Stimulated activated CD8-positive, alpha-beta memory T cell treated with anti-CD3 and anti-CD28 coated beads, Interleukin-2, amount 100 ng/mL, for 48 hours (primary cell): ENCODE data around the gene HS6ST1.
"Not testable (repeated sequence)": the region's sequence is repeated elsewhere in the genome, so short reads cannot be mapped to it uniquely, and the experiment has no call there.

Source experiments
- DNase-seq, 2 donors: peaks; one replicate each; pipeline ENCODE4 v3.0.0-alpha.2; 2020; ENCODE audit warnings: low read depth in 2 of 2

The HS6ST1 gene

DNA sequence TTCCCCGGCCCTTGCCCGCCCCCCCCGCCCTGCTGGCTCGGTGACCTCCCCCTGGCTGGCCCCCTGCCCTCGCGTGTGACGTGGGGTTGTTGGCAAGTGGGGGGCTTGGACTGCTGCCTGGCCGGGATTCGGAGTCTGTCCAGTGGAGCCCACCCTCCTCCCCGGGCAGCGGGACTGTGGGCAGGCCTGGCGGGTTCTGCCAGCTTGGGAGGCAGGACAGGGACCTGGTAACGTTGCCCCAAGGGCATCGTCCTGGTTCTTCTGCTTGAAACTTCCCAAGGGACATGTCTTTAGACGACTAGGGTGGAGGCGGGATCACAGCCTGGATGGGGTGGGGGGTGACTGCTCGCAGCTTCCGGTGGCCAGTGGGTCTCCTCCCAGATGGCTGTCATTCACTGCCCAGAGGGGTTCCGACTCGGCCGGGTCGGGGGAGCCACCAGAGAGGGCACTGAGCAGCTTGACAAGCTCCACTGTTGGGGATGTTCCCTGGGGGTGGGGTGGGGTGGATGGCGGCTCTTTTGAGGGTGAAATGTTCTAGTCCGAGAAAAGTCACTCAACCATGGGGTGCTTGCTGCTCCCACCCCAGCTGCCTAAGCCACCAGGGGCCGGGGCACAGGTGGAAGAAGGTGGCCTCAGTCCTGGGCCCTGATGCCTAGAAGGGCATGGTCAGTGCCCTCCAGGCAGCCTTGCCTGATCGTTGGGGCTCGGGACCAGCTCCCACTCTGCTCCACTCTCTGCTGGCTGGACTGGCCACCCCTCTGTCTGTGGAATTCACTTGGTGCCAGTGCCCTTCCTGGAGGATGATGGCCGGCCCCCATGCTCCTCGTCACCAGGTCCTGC is 4.3 kb upstream of the HS6ST1 start:
- no peak for DNase-seq

DNA sequence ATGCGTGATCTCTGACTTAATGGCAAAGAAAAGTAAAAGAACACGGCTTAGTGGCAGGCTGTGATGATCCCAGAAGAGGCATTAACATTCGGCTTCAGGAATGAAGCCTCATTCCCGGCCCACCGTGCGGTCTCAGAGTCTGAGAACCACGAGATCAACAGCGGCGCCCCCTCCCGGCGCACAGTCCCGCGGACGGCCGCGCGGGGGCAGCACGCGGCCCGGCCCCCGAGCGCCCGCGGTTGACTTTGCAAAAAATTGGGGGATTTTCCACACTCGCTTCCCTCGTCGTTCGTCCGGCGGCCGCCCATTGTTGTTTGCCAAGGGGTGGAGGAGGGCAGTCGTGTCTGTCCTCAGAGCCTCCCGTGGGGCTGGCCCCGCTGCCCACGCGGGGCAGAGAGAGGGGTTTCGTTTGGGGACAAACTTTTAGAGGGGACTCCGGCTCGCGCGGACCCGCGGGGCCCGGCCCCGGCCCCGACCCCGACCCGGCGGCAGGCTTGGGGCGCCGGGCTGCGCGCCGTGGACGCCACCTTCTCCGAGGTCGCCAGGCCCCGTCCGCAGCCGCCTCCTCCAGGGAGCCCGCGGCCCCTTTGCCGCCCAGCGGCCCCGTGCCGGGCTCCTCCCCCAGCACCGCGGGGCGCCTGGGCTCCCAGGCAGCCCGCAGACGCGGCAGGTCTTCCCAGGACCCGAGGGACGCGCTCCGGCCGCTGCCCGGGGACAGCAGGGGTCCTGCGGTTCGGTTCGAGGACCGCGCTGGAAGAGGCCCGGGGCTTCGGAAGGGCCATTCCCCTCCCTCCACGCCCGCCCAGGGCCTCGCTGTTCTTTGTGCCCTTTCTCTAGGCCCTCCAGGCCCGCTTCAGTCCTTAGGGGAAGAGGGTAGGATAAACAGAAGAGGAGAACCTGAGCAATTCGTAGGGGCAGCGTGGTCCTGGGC is 3.4 kb upstream of the HS6ST1 start:
- peak; percentile 67 to 72 for DNase-seq

DNA sequence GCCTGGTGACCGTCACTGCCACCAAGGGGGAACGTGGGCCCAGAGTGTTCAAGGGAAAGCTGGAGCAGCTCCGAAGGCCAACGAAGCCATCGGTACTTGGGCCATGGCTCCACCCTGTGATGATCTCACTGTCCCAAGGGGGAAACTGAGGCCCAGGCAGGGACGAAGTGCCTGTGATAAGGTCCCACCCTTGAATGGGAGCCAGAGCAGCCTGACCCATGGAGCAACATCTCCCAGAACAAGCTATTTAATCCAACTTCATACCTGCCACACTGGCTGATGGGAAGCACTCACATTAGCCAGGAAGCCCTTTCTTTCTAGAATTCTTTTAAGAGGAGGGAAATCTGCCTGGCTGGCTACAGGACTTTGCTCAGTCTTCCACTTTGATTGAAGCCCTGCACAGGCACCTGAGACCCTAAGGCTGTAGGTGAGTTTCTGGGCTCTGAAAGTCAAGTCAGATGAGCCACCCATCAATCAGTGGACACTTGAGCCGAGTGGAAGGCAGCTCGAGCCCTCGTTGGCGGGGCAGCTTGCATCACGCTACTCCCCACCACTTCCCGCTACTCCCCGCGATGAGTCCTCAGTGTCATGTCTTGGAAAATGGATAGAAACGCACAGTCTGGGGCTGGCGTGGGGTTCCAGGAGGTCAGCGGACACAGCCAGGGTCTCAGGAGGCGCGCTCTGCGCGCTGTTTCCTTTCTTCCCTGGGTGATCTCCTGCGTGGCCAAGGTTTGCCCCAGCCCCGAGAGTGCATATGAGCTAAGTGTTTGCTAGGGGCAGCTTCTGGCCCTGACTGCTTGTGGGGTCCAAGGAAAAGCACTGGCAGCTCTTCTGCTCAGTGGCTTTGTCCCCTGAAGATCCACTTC is 2.5 kb upstream of the HS6ST1 start:
- DNase-seq, result no peak

DNA sequence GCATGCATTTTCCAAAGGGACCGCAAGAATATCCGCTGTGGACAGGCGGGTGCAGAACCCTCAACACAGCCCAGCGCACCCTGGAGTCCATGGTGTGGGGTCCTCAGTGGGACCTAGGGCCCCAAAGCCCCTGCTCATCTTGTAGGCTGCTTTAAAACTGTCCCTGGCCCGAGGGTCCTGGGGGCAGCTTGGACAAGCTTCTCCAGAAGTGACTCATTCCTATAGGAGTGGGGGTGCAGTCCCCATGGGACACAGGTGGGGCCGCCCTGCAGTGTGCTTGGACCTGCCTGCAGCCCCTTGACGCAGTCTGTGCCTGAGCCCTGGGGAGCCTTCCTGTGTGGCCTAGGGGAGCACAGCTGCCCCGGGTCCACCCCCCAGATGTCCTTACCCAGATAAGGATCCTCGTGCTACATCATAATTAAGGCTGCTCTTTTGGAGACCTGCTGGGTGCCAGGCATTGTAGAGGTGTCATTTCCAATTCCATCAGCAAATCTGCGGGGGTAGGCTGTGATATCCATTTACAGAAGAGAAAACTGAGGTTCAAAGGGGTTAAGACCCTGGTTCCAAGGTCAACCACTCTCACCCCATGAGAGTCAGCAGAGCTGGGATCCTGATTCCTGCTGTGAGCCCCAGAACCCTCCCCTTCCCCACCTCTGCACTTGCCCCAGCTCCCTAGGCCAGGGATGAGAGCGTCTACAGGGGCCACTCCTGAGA is 1.7 kb upstream of the HS6ST1 start:
- no peak for DNase-seq

DNA sequence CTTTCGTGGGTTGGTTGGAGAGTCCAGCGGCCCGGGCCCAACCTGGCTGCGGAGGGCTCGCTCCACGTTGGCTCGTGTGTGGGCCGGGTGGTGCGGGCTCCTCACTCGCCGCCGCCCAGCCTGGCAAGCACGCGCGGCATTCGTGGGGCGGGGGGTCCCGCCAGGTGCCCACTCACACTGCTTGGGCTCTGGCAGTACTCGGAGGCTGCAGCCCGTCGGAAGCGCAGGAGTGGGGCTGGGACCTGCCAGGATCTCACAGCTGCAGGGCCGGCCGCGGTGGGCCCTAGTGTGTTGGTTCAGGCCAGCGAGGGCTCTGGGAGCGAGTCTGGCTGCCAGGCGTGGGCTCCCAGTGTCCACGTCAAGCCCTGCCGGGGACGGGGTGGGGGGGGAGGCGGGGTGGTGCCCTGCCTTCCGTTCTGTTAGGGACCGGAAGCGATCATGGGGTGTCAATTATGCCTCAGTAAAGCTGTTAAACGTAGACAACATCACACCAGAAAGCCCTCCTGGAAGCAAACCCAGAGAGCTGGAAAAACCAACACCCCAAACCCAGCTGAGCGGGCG is 1.0 kb upstream of the HS6ST1 start:
- DNase-seq, result no peak

DNA sequence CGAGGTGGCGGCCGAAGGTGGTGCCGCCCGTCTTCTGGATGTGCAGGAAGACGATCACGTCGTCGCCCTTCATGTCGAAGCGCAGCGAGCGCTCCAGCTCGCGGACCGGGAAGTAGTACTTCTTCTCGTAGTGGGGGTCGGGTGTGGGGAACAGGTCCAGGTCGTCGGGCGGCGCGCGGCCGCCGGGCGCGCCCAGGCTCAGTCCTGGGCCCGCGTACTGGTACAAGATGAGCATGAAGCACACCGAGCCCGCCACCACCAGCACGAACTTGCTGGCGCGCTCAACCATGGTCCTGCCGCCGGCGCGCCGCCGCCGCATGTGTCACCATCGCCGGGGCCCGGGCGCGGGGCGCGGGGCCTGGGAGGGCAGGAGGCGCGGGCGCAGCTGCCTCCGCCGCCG is 423 bp downstream of the HS6ST1 start:
- DNase-seq, result not testable (repeated sequence)

DNA sequence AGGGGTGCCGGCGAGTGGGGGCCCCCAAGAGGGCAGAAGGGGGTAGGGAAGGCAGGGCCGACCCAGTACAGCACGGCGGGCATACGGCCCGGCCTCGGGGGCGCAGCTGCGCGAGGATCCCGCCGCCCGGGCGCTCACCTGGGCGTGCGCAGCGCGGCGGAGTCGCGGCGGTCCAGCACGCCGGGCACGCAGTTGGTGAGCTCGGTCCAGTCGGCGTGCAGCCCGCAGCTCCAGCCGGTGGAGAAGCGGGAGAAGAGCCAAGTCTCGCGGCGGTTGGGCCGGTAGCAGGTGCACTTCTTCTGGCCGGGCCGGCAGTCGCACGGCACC is 806 bp downstream of the HS6ST1 start:
- DNase-seq, result not testable (repeated sequence)

DNA sequence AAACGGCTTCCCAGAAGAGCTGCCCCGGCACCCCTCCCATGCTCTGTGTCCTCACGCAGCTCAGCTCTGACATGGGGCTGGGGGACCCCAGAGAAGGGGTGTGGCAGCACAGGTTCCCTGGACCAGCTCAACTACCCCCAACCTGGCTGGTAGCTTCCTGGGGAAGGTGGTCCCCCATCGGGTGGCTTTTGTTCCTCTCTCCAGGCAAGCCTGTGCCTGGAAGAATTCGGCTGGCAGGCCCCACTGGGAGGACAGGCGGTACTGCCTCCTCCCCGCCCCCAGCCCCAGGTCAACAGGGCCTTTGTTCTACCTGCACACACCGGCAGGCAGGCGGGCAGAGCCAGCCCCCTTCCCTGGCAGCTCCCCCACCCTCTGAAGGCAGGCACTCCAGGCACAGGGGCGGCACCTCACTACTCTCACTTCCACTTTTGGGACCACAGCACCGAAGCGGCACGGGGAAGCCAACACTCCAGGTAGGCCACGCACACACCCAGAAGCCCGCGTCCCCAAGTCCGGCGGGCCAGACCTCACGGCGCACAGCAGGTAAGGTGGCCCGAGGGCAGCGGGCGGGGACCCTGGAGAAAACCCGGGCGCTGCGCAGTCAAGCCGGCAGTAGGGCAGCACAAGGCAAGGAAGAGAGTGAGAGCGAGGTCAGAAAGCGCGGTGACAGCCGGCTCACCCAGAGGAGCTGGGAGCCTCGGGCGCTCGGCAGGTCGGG is 1.3 kb downstream of the HS6ST1 start:
- no peak for DNase-seq

DNA sequence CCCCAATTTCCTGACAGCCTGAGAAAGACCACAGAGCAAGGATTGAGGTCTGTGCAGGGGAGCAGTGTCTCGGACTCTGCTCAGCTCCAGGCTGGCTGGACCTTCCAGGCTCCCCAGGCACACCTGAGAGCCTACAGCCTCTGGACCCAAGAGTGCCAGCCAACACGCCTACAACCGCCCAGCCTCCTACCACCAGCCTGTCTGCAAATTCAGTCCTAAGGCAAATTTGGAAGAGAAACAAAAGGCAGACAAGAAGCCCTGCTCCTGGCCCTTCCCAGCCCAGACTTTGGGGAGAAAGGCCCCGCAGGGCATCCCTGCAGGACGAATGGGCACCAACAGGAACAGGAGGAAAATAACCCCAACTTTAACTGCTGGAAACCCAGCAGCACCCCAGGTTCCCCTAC is 1.9 kb downstream of the HS6ST1 start:
- no peak for DNase-seq

DNA sequence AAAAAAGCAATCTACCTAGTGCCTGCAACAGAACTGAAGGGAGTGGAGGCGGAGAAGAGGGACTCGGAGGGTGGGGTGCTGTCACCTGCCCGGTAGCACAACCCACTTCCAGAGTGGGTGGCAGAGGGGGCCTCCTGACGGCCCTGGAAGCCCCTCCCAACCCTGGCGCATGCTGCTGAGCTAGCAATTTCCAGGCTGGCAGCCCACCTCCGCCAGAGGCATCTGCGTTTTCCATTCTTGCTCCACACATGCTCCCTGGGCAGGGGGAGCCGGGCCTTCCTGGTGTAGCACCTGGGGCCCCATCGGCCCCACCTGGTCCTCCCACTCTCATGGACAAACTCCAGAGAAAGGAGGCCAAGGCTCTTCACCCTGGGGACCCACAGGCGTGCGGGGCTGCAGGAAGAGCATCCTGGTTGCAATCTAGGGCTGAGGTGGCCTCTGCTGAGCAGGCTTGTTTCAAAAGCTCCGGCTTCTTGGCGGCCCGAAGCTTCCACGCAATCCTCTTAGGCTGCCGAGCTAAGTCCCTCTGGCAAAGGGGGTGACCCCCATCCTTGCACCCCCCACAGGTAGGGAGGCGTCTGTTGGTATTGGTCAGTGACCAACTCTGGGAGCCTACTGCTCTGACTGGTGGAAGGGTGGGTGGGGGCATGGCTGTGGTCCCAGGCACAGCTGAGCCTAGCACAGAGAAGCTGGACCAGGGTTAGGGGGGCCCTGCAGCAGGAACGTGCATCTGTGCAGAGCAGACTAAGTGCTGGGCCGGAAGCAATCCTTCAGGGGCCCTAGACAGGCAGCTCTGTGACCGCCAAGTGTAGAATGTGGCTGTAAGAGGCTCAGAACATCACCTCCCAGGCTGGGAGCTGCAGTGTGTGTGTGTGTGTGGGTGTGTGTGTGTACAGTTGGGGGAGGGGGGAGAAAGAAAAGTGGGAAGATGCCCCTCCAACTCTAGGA is 2.6 kb downstream of the HS6ST1 start:
- DNase-seq, result no peak

DNA sequence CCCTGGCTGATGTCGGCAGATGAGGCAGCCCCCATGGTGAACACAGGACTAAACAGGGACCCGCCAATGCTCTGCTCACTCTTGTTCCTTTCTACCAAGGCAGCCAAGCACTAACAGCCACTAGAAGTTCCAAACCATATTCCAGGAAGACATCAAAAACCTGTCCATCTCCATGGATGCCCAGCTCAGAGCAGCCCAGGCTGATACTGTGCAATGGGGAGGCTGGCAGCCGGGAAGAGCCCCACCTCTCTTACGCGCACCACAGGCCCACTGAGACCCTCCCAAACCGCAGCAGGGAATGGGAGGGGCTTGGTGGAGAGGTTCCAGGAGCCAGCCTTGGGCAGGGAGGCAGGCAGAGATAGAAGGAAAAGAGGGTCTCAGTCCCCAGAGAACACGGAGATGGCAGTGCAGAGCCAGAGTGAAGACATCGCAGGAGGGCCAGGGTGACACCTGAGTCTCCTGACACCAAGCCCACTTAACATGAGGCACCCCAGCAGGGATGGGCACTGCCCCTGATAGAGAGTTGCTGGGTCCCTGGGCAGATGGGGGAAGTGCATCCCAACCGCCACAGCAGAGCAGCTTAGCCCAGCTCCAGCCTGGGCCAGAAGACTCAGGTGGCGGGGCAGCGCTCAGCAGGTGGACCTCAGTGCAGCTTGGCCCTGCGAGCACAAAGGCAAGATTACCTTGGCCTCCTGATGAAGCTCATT is 3.4 kb downstream of the HS6ST1 start:
- DNase-seq, result no peak

DNA sequence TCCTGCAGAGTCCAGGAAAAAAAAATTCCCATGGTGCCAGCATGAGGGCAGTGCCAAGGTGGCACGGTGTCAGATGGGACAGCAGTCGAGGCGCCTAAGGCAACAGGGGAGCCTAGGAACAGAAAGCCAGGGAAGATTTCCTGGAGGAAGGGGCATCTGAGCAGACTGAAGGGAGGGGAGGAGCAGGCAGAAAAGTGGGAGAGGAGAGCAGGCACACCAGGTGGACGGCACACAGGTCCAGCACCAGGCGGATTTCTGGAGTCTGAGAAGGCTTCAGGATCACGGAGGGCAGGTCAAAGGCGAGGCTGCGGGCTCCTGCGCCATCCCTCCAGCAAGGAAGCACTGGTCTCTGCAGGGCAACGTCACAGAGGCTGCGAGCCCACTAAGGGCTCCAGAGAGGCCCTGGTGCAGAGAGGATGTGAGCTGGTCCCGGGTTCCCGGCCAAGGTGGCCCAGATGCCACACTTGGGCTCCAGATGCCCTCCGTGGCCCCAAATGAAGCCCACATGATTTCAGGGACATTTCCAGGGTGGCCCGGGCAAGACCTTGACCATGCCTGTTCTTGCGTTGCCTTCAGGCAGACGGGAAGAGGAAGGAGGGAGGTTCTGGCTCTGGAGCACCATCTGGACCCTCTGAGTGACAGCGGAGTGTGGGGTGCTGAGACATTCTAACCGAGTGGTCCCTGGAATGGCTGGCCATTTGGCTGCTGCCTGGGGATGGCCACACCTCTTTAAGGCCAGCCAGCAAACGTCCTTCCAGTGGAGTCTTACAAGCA is 4.1 kb downstream of the HS6ST1 start:
- no peak for DNase-seq

DNA sequence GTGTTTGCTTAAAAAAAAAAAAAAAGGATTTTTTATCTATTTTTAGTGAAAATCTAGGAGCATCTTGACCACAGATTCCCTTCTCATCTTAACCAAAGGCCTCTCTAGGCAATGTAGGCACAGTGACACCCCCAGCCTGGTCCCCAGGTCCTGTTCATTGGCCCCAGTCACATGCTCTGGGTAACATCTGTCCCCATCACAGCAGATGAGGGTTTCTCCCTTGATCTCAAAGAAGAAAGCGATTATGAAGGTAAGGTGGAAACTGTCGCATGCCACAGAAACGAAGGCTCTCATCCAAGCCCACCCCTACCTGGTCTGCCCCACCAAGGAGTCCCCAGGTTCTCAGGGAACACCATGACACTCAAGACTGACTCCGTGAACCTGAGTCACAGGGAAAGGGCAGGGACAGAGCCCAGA is 4.7 kb downstream of the HS6ST1 start:
- no peak for DNase-seq

DNA sequence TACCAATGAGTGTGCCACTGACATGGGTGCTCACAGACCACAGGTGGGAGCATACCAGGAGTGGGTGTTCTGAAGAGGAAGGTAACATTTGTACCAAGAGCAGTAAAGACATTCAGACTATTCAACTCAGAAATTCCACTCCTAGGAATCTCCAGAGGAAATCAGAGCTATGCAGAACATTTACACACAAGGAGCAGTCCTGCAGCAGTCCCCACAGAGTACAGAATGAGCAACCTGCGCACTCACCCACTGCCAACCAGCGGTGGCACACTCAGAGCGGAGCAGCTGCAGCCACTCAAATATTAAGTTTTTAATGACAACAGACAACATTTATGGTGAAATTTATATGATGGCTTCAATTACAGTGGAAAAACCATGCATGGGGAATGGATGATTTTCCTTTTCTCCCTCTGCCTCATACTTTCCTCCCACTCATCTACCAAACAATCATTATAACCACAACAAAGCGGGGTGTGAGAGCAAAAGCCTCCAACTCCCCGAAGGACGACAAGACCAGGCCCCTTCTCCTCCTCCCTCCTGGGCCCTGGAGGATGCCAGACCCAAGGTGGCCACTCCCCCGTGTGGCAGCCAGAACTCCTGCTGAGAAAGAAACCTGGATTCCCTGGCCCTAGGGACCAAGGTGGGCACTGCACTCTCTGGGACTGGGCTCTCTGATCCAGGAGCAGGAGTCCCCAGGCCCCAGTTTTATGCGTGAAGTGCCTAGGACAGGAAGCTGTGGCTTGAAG is 5.4 kb downstream of the HS6ST1 start:
- no peak for DNase-seq

DNA sequence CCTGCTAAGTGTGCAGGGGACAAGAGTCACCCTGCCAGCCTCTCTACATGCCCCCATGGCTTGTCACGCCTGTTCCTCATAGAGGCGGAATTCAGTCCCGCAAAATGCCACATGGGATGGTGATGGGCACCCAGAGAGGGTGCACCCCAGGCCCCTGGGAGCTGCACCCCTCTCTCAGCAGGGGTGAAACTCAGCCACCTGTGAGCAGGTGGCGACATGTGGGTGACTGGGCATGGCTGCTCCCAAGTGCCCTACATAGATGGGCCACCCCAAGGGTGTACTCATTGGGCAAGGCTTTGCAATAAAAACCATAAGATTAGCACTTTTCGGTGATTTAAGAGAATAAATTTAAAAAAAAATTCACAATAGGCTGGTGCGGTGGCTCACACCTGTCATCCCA is 6.3 kb downstream of the HS6ST1 start:
- no peak for DNase-seq

DNA sequence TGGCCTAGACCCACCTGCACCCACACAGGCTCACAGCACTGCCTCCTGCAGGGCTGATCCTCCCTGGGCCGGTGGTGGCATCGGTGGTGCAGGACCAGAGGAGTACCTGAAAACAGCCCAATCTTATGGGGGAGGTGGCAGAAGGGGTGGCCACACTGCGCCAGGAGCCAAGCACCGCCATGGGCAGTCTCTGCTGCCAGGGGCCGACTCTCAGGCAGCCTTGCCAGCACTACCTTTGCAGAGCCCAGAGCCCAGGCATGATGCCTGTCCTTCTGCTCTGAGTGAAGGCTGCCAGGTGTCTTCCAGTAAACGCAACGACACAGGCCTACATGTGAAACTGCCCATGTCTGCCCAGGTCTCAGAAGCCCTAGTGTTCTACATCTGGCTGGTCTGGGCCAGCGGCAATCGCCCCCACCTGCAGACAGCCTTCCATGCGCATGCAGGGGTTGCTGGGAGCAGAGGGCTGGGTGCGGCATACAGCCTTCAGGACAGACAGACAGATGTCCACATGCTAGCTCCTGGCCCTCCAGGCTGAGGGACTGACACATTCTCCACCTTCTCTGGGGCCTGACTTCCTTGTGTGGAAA is 6.8 kb downstream of the HS6ST1 start:
- DNase-seq, result no peak
